HFFc6 (cell line): ENCODE results near the gene CLCA1. TPM values are rescaled to one million over a fixed set of nuclear protein-coding genes. Genes with fewer than 3 reads are reported as not detected.

Experiments used
- DNase-seq: peaks from one replicate; pipeline ENCODE4 v3.0.0-alpha.2; 2018
- H3K27ac Mint-ChIP-seq: 2 replicates; pipeline ENCODE4 v1.8.0; 2020; ENCODE audit warnings: mild to moderate bottlenecking, mixed read lengths
- H3K27me3 Mint-ChIP-seq: 2 replicates; pipeline ENCODE4 v1.8.0; 2021; ENCODE audit warnings: mild to moderate bottlenecking, moderate library complexity, mixed read lengths; ENCODE audit not compliant: insufficient read depth
- H3K36me3 Mint-ChIP-seq: 2 replicates; pipeline ENCODE4 v1.8.0; 2021; ENCODE audit warnings: low read depth, mixed read lengths
- H3K4me1 Mint-ChIP-seq: 2 replicates; pipeline ENCODE4 v1.8.0; 2020; ENCODE audit warnings: low read depth, mixed read lengths
- H3K4me3 Mint-ChIP-seq: 2 replicates; pipeline ENCODE4 v1.8.0; 2020; ENCODE audit warnings: mild to moderate bottlenecking, moderate library complexity, mixed read lengths
- H3K9me3 Mint-ChIP-seq: 2 replicates; pipeline ENCODE4 v1.8.0; 2020; ENCODE audit warnings: mild to moderate bottlenecking, mixed read lengths
- CTCF ChIP-seq: fragments of 200-600 bp; sonication (generic); IDR thresholded peaks from 2 replicates; pipeline ENCODE4 v1.5.0; 2021; ENCODE audit warnings: antibody characterized with exemption, mild to moderate bottlenecking
- total RNA-seq, 6 experiments: library from RNA; stranded (reverse); fragmentation: NEBNext Ultra II Directional; extraction: Animal tissue kit (Norgen Biotek cat#: 25700); gene quantifications; 2 replicates in 1 of 6; 3 replicates in 5 of 6; pipeline ENCODE4 v1.2.3, GENCODE V29; 2021

CLCA1 gene
- total RNA-seq, 6 experiments from 2014 or later, result not detected

GRCh38 chr1:86464819-86465218 is 3.9 kb upstream of the CLCA1 start:
- Mint-ChIP-seq H3K27ac (no peak overlapping the region), H3K9me3 (no peaks in the 10 kb centered on the region), H3K4me1 (no peaks in the 10 kb centered on the region), H3K4me3 (no peak overlapping the region), H3K36me3 (no peaks in the 10 kb centered on the region), H3K27me3 (peaks cover 13% of the 10 kb centered on the region)
- TF ChIP-seq CTCF, result no peak
- no peak for DNase-seq

- H3K4me1 Mint-ChIP-seq, result peaks cover 5% of the 10 kb centered on the region; the same call in 1 of the 2 replicates
- no peak for TF ChIP-seq CTCF
- H3K4me3 Mint-ChIP-seq, result no peak overlapping the region
- DNase-seq, result no peak
- no peak overlapping the region for H3K27ac Mint-ChIP-seq
- H3K36me3 Mint-ChIP-seq, result no peaks in the 10 kb centered on the region
- H3K27me3 Mint-ChIP-seq, result peaks cover 8% of the 10 kb centered on the region
- H3K9me3 Mint-ChIP-seq, result no peaks in the 10 kb centered on the region
These were observed 2.5 kb upstream of the CLCA1 start for GRCh38 chr1:86466109-86466844.

- DNase-seq, result no peak
- H3K27ac Mint-ChIP-seq, result no peak overlapping the region
These were observed 1.7 kb upstream of the CLCA1 start for GRCh38 chr1:86466986-86467385.

GRCh38 chr1:86470859-86471258 is 2.1 kb downstream of the CLCA1 start:
- H3K9me3 Mint-ChIP-seq, result no peaks in the 10 kb centered on the region
- peaks cover 8% of the 10 kb centered on the region for H3K27me3 Mint-ChIP-seq
- no peak for DNase-seq
- H3K4me3 Mint-ChIP-seq, result no peak overlapping the region
- H3K27ac Mint-ChIP-seq, result no peak overlapping the region
- H3K36me3 Mint-ChIP-seq, result no peaks in the 10 kb centered on the region
- peaks cover 6% of the 10 kb centered on the region; the same call in 1 of the 2 replicates for H3K4me1 Mint-ChIP-seq
- no peak for TF ChIP-seq CTCF

More at GRCh38 chr1:86466986-86467385, 1.7 kb upstream of the CLCA1 start:
- H3K36me3 Mint-ChIP-seq, result no peaks in the 10 kb centered on the region
- H3K4me3 Mint-ChIP-seq, result no peak overlapping the region
- peaks cover 8% of the 10 kb centered on the region for H3K27me3 Mint-ChIP-seq
- peaks cover 6% of the 10 kb centered on the region; the same call in 1 of the 2 replicates for H3K4me1 Mint-ChIP-seq
- no peaks in the 10 kb centered on the region for H3K9me3 Mint-ChIP-seq
- no peak for TF ChIP-seq CTCF

- H3K4me3 Mint-ChIP-seq, result no peak overlapping the region
- TF ChIP-seq CTCF, result no peak
- no peak for DNase-seq
- no peaks in the 10 kb centered on the region for H3K9me3 Mint-ChIP-seq
- peaks cover 8% of the 10 kb centered on the region for H3K27me3 Mint-ChIP-seq
- H3K27ac Mint-ChIP-seq, result no peak overlapping the region
- no peaks in the 10 kb centered on the region for H3K36me3 Mint-ChIP-seq
- peaks cover 6% of the 10 kb centered on the region; the same call in 1 of the 2 replicates for H3K4me1 Mint-ChIP-seq
These were observed 2.6 kb downstream of the CLCA1 start for GRCh38 chr1:86471291-86471690.
